Fibroblast of lung (primary cell): Measurements from ENCODE around the gene ADAMTS3. TPM values are rescaled to one million over a fixed set of nuclear protein-coding genes. Genes with fewer than 3 reads are reported as not detected.

Source experiments
- DNase-seq, 2 donors: peaks; one replicate each; pipeline versions ENCODE4 v3.0.0 to v3.0.0-alpha.2; 2010; ENCODE audit warnings: low read depth in 2 of 2
- H2AFZ ChIP-seq: 2 replicates; pipeline ENCODE4 v1.5.1; 2012; ENCODE audit warnings: low read length, control low read depth, inconsistent platforms
- H3K27ac ChIP-seq: 2 replicates; pipeline ENCODE4 v1.5.1; 2011; ENCODE audit warnings: low read length, control low read depth; ENCODE audit not compliant: insufficient read depth
- H3K27me3 ChIP-seq: 2 replicates; pipeline ENCODE4 v1.5.1; 2011; ENCODE audit warnings: mild to moderate bottlenecking, low read length; ENCODE audit not compliant: control insufficient read depth, insufficient read depth
- H3K36me3 ChIP-seq: 2 replicates; pipeline ENCODE4 v1.5.1; 2011; ENCODE audit warnings: low read length; ENCODE audit not compliant: control insufficient read depth, insufficient read depth
- H3K4me1 ChIP-seq: 2 replicates; pipeline ENCODE4 v1.5.1; 2011; ENCODE audit warnings: low read length; ENCODE audit not compliant: control insufficient read depth, insufficient read depth; ENCODE audit errors: extremely low read depth
- H3K4me2 ChIP-seq: 2 replicates; pipeline ENCODE4 v1.5.1; 2011; ENCODE audit warnings: low read length, control low read depth; ENCODE audit not compliant: insufficient read depth; ENCODE audit errors: extremely low read depth
- H3K4me3 ChIP-seq, 4 experiments: fragments of 200-600 bp in 1 of 4; sonication (generic) in 1 of 4; replicated peaks in 1 of 4; 2 replicates each; pipeline ENCODE4 v1.5.1; 2011 to 2016; ENCODE audit warnings: low read length in 4 of 4, low read depth in 3 of 4, mild to moderate bottlenecking in 3 of 4, control low read depth in 2 of 4, inconsistent platforms in 1 of 4, mixed read lengths in 1 of 4; ENCODE audit not compliant: insufficient read depth in 1 of 4; ENCODE audit errors: control extremely low read depth in 1 of 4
- H3K79me2 ChIP-seq: 2 replicates; pipeline ENCODE4 v1.5.1; 2012; ENCODE audit warnings: mild to moderate bottlenecking, low read length, inconsistent platforms; ENCODE audit not compliant: control insufficient read depth, insufficient read depth
- H3K9ac ChIP-seq: 2 replicates; pipeline ENCODE4 v1.5.1; 2011; ENCODE audit warnings: mild to moderate bottlenecking, low read length, control low read depth; ENCODE audit not compliant: insufficient read depth
- H3K9me3 ChIP-seq: 2 replicates; pipeline ENCODE4 v1.5.1; 2012; ENCODE audit warnings: low read depth, low read length; ENCODE audit not compliant: control insufficient read depth, insufficient read depth
- H4K20me1 ChIP-seq: 2 replicates; pipeline ENCODE4 v1.5.1; 2011; ENCODE audit warnings: low read length; ENCODE audit not compliant: control insufficient read depth, insufficient read depth; ENCODE audit errors: extremely low read depth
- CTCF ChIP-seq, 2 donors: IDR thresholded peaks in 1 of 2; conservative IDR thresholded peaks in 1 of 2; 1 replicate in 1 of 2; 2 replicates in 1 of 2; pipeline ENCODE4 v1.5.1; 2011 to 2012; ENCODE audit warnings: low read length in 2 of 2, control low read depth in 1 of 2, inconsistent platforms in 1 of 2, low read depth in 1 of 2, mild to moderate bottlenecking in 1 of 2
- EZH2 ChIP-seq: IDR thresholded peaks from 2 replicates; pipeline ENCODE4 v1.5.1; 2012; ENCODE audit warnings: low read length, control low read depth, mild to moderate bottlenecking; ENCODE audit errors: missing control alignments
- polyA plus RNA-seq, 2 donors: library from polyadenylated mRNA; depleted of rRNA in 1 of 2; stranded (reverse) in 1 of 2; unstranded in 1 of 2; fragments of >200 nt; gene quantifications; 2 replicates each; pipeline ENCODE4 v1.2.1, GENCODE V29; 2011 to 2012; ENCODE audit warnings: missing spikeins in 1 of 2
- total RNA-seq: library from RNA; depleted of rRNA; stranded (reverse); fragments of >200 nt; gene quantifications from 2 replicates; pipeline ENCODE4 v1.2.1, GENCODE V29; 2014

ADAMTS3 gene
- total and polyA plus RNA-seq, 2 donors (not counting 1 experiment from before 2014, with no cell fraction given) = 0.86 to 2.1 TPM

- no peak for DNase-seq
- H3K27me3 ChIP-seq = no peaks in the 10 kb centered on the region
- no peak overlapping the region for H3K4me3 ChIP-seq
- H3K36me3 ChIP-seq = no peaks in the 10 kb centered on the region
- H2AFZ ChIP-seq = no peak overlapping the region
- no peak overlapping the region for H3K27ac ChIP-seq
- H3K9ac ChIP-seq = no peak overlapping the region
- H3K4me2 ChIP-seq = no peak overlapping the region
- TF ChIP-seq CTCF (conservative IDR thresholded peaks at IDR 0.05 in 1 of 2, IDR thresholded peaks at IDR 0.05 in 1 of 2; ENCODE audit: low read depth in 1 of 2, low read length in 2 of 2) = no peak
- H3K4me1 ChIP-seq = no peaks in the 10 kb centered on the region
- no peaks in the 10 kb centered on the region for H3K79me2 ChIP-seq
- H3K9me3 ChIP-seq = no peaks in the 10 kb centered on the region
- no peaks in the 10 kb centered on the region for H4K20me1 ChIP-seq
Measured at GRCh38 chr4:72536443-72536842, 32.6 kb downstream of the ADAMTS3 start.

GRCh38 chr4:72531768-72532290 lies 37.2 kb downstream of the ADAMTS3 start:
- Histone ChIP-seq H3K4me1 (no peaks in the 10 kb centered on the region), H3K79me2 (no peaks in the 10 kb centered on the region), H2AFZ (no peak overlapping the region), H3K4me2 (no peak overlapping the region), H3K27me3 (no peaks in the 10 kb centered on the region), H3K27ac (no peak overlapping the region), H4K20me1 (no peaks in the 10 kb centered on the region), H3K9ac (no peak overlapping the region), H3K9me3 (no peaks in the 10 kb centered on the region), H3K4me3 (no peak overlapping the region), H3K36me3 (no peaks in the 10 kb centered on the region)
- TF ChIP-seq CTCF (conservative IDR thresholded peaks at IDR 0.05 in 1 of 2, IDR thresholded peaks at IDR 0.05 in 1 of 2; ENCODE audit: low read depth in 1 of 2, low read length in 2 of 2) (no peak), EZH2 (no peak)
- no peak for DNase-seq

GRCh38 chr4:72531322-72531721 lies 37.7 kb downstream of the ADAMTS3 start:
- no peaks in the 10 kb centered on the region for H3K79me2 ChIP-seq
- no peak for DNase-seq
- no peak for TF ChIP-seq CTCF (conservative IDR thresholded peaks at IDR 0.05 in 1 of 2, IDR thresholded peaks at IDR 0.05 in 1 of 2; ENCODE audit: low read depth in 1 of 2, low read length in 2 of 2)
- no peak for TF ChIP-seq EZH2
- H3K4me1 ChIP-seq = no peaks in the 10 kb centered on the region
- H2AFZ ChIP-seq = no peak overlapping the region
- H4K20me1 ChIP-seq = no peaks in the 10 kb centered on the region
- H3K27me3 ChIP-seq = no peaks in the 10 kb centered on the region
- no peak overlapping the region for H3K4me3 ChIP-seq
- no peaks in the 10 kb centered on the region for H3K36me3 ChIP-seq
- H3K9me3 ChIP-seq = no peaks in the 10 kb centered on the region
- no peak overlapping the region for H3K27ac ChIP-seq
- no peak overlapping the region for H3K4me2 ChIP-seq
- H3K9ac ChIP-seq = no peak overlapping the region
